ENCODE measurements around the gene ITFG1. TPM values are rescaled to one million over a fixed set of nuclear protein-coding genes. Genes with fewer than 3 reads are reported as not detected.

Gene ITFG1
- total RNA-seq, 1 experiment from 2014 or later, result 18.0 TPM

GRCh38 chr16:47229053-47230050 is 231.5 kb downstream of the ITFG1 start:
- Histone ChIP-seq H3K27me3 (ENCODE audit: insufficient read depth, low read length) (no peaks in the 10 kb centered on the region), H2BK15ac (ENCODE audit: low read depth, low read length) (no peak overlapping the region), H2BK120ac (ENCODE audit: low read depth, low read length, poor library complexity, severe bottlenecking) (no peak overlapping the region), H3K56ac (ENCODE audit: insufficient read length, low read depth, low read length) (no peak overlapping the region), H3K27ac (ENCODE audit: insufficient read length, low read depth, low read length) (no peak overlapping the region), H3K9ac (ENCODE audit: extremely low read depth, insufficient read length, low read length) (no peak overlapping the region), H2AFZ (ENCODE audit: low read length) (no peak overlapping the region), H3K4me2 (ENCODE audit: insufficient read depth, insufficient read length, low read length) (no peak overlapping the region), H3K4me1 (ENCODE audit: insufficient read depth, low read length) (no peaks in the 10 kb centered on the region), H3K79me1 (ENCODE audit: insufficient read depth, low read depth, low read length, poor library complexity, severe bottlenecking) (no peaks in the 10 kb centered on the region), H4K8ac (replicated peaks; ENCODE audit: insufficient read length, low read depth, low read length) (no peak overlapping the region), H3T11ph (ENCODE audit: low read length) (no peak overlapping the region), H2BK20ac (ENCODE audit: low read depth, low read length, poor library complexity, severe bottlenecking) (no peak overlapping the region), H3K9me3 (ENCODE audit: control insufficient read depth, low read depth, low read length) (no peaks in the 10 kb centered on the region), H3K23ac (ENCODE audit: insufficient read length, low read depth, low read length) (no peak overlapping the region), H3K14ac (ENCODE audit: insufficient read depth, low read length) (no peak overlapping the region), H4K5ac (ENCODE audit: insufficient read length, low read depth, low read length) (no peak overlapping the region), H3K4ac (ENCODE audit: low read depth, low read length) (no peak overlapping the region), H3K79me2 (ENCODE audit: insufficient read depth, low read length) (no peaks in the 10 kb centered on the region), H3K18ac (ENCODE audit: insufficient read length, low read depth, low read length) (no peak overlapping the region), H4K20me1 (ENCODE audit: control insufficient read depth, insufficient read depth, insufficient read length) (no peaks in the 10 kb centered on the region), H2BK12ac (ENCODE audit: insufficient read length, low read depth, low read length) (no peak overlapping the region), H4K91ac (ENCODE audit: insufficient read length, low read depth, low read length) (no peak overlapping the region), H2BK5ac (ENCODE audit: insufficient read length, low read length) (no peak overlapping the region), H2AK5ac (ENCODE audit: insufficient read length, low read length) (no peak overlapping the region), H3K23me2 (ENCODE audit: insufficient read length, low read depth, low read length, poor library complexity, severe bottlenecking) (no peaks in the 10 kb centered on the region)
- Mint-ChIP-seq H3K4me1 (no peaks in the 10 kb centered on the region), H3K27ac (peak overlapping the region in 1 of 3 experiments; percentile 16; a peak in 3 of 7 replicates), H3K4me3 (no peak overlapping the region), H3K27me3 (ENCODE audit: low read depth) (no peaks in the 10 kb centered on the region), H3K36me3 (ENCODE audit: insufficient read depth in 1 of 3, low read depth in 3 of 3) (peaks cover 0 to under 1% (median 0%) of the 10 kb centered on the region in 3 experiments; a peak in 2 of 7 replicates), H3K9me3 (no peaks in the 10 kb centered on the region)
- TF ChIP-seq, protein P1, sequence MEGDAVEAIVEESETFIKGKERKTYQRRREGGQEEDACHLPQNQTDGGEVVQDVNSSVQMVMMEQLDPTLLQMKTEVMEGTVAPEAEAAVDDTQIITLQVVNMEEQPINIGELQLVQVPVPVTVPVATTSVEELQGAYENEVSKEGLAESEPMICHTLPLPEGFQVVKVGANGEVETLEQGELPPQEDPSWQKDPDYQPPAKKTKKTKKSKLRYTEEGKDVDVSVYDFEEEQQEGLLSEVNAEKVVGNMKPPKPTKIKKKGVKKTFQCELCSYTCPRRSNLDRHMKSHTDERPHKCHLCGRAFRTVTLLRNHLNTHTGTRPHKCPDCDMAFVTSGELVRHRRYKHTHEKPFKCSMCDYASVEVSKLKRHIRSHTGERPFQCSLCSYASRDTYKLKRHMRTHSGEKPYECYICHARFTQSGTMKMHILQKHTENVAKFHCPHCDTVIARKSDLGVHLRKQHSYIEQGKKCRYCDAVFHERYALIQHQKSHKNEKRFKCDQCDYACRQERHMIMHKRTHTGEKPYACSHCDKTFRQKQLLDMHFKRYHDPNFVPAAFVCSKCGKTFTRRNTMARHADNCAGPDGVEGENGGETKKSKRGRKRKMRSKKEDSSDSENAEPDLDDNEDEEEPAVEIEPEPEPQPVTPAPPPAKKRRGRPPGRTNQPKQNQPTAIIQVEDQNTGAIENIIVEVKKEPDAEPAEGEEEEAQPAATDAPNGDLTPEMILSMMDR (conservative IDR thresholded peaks at IDR 0.05), result no peak
- no CpG with 5 or more reads among the region's 7 CpGs for WGBS (ENCODE audit: extremely low coverage, insufficient read length, low lambda C conversion rate)
- no peak for DNase-seq
